Measurements from ENCODE around the gene PLXNA2.

PLXNA2 gene

GRCh38 chr1:207987164-207987563 is 257.0 kb downstream of the PLXNA2 start:
- TF ChIP-seq CTCF (IDR thresholded peaks at IDR 0.05; ENCODE audit: low read depth, low read length), result no peak
- no peak for DNase-seq (ENCODE audit: extremely low read depth, low read depth)

GRCh38 chr1:207985996-207986395 is 258.2 kb downstream of the PLXNA2 start:
- no peak for TF ChIP-seq CTCF (IDR thresholded peaks at IDR 0.05; ENCODE audit: low read depth, low read length)
- DNase-seq (ENCODE audit: extremely low read depth, low read depth), result no peak

GRCh38 chr1:207984831-207985572 is 259.2 kb downstream of the PLXNA2 start:
- no peak for DNase-seq (ENCODE audit: extremely low read depth, low read depth)
- TF ChIP-seq CTCF (IDR thresholded peaks at IDR 0.05; ENCODE audit: low read depth, low read length), result no peak

- no peak for TF ChIP-seq CTCF (IDR thresholded peaks at IDR 0.05; ENCODE audit: low read depth, low read length)
- DNase-seq (ENCODE audit: extremely low read depth, low read depth), result no peak
These were observed 261.0 kb downstream of the PLXNA2 start for GRCh38 chr1:207983044-207983635.

- peak; percentile 30 for TF ChIP-seq CTCF (IDR thresholded peaks at IDR 0.05; ENCODE audit: low read depth, low read length)
- no peak for DNase-seq (ENCODE audit: extremely low read depth, low read depth)
These were observed 262.2 kb downstream of the PLXNA2 start for GRCh38 chr1:207981976-207982375.

GRCh38 chr1:207978441-207978840 is 265.7 kb downstream of the PLXNA2 start:
- DNase-seq (ENCODE audit: extremely low read depth, low read depth), result no peak

More at GRCh38 chr1:207978441-207978840, 265.7 kb downstream of the PLXNA2 start:
- no peak for TF ChIP-seq CTCF (IDR thresholded peaks at IDR 0.05; ENCODE audit: low read depth, low read length)
